GM18517 (cell line): ENCODE measurements around the gene RILP.
"Not testable (repeated sequence)": the region's sequence is repeated elsewhere in the genome, so short reads cannot be mapped to it uniquely, and the experiment has no call there.

Experiments used
- ATAC-seq: cut with Tn5 transposase; IDR thresholded peaks from one replicate; pipeline ENCODE4 v1.9.1; 2021; ENCODE audit warnings: mild to moderate bottlenecking, moderate library complexity; ENCODE audit not compliant: unreplicated experiment

The RILP gene

GRCh38 chr17:1649844-1650501 is at the start of gene RILP:
Gene RILP, minus strand, starts transcription at chr17:1649866. Its CDS starts 62 bp downstream, at chr17:1649804.
- no peak for ATAC-seq

GRCh38 chr17:1697681-1698080 is 48.0 kb upstream of the RILP start:
- ATAC-seq = no peak

GRCh38 chr17:1695365-1695764 is 45.7 kb upstream of the RILP start:
- no peak for ATAC-seq

- ATAC-seq = no peak
Measured at GRCh38 chr17:1693339-1693738, 43.7 kb upstream of the RILP start.

- no peak for ATAC-seq
Measured at GRCh38 chr17:1690544-1691221, 41.0 kb upstream of the RILP start.

- ATAC-seq = not testable (repeated sequence)
Measured at GRCh38 chr17:1688405-1688804, 38.7 kb upstream of the RILP start.

- no peak for ATAC-seq
Measured at GRCh38 chr17:1686086-1686485, 36.4 kb upstream of the RILP start.

GRCh38 chr17:1684378-1685189 is 34.9 kb upstream of the RILP start, which contains the start of gene PRPF8:
Gene PRPF8, minus strand, starts transcription at chr17:1684867. Its CDS starts 296 bp downstream, at chr17:1684571.
- peak; percentile 95 for ATAC-seq

GRCh38 chr17:1683459-1683858 is 33.8 kb upstream of the RILP start:
- no peak for ATAC-seq

GRCh38 chr17:1676401-1676800 is 26.7 kb upstream of the RILP start:
- no peak for ATAC-seq

- ATAC-seq = no peak
Measured at GRCh38 chr17:1673041-1673785, 23.5 kb upstream of the RILP start.

- not testable (repeated sequence) for ATAC-seq
Measured at GRCh38 chr17:1663934-1664333, 14.3 kb upstream of the RILP start.

- no peak for ATAC-seq
Measured at GRCh38 chr17:1661045-1661444, 11.4 kb upstream of the RILP start.

GRCh38 chr17:1658100-1658499 is 8.4 kb upstream of the RILP start:
- no peak for ATAC-seq

GRCh38 chr17:1653735-1654134 is 4.1 kb upstream of the RILP start:
- ATAC-seq = no peak

- not testable (repeated sequence) for ATAC-seq
Measured at GRCh38 chr17:1652794-1653193, 3.1 kb upstream of the RILP start.

GRCh38 chr17:1651559-1651844 is 1.8 kb upstream of the RILP start:
- ATAC-seq = no peak

GRCh38 chr17:1650731-1651558 is 1.3 kb upstream of the RILP start:
- no peak for ATAC-seq

- ATAC-seq = peak; percentile 50
Measured at GRCh38 chr17:1648963-1649843, 463 bp downstream of the RILP start.
